HG02798 (cell line): ENCODE measurements around the gene SH2D1B.
"Not testable (repeated sequence)": the region's sequence is repeated elsewhere in the genome, so short reads cannot be mapped to it uniquely, and the experiment has no call there.

Experiments
- ATAC-seq: cut with Tn5 transposase; IDR thresholded peaks from one replicate; pipeline ENCODE4 v1.9.1; 2021; ENCODE audit warnings: mild to moderate bottlenecking; ENCODE audit not compliant: unreplicated experiment, poor library complexity

The SH2D1B gene

GRCh38 chr1:162412002-162412401 lies at the start of gene SH2D1B:
Gene SH2D1B, minus strand, starts transcription at chr1:162412136. Its CDS starts 120 bp downstream, at chr1:162412016.
- no peak for ATAC-seq

- no peak for ATAC-seq
These were observed 46.3 kb upstream of the SH2D1B start for GRCh38 chr1:162458236-162458635.

DNA sequence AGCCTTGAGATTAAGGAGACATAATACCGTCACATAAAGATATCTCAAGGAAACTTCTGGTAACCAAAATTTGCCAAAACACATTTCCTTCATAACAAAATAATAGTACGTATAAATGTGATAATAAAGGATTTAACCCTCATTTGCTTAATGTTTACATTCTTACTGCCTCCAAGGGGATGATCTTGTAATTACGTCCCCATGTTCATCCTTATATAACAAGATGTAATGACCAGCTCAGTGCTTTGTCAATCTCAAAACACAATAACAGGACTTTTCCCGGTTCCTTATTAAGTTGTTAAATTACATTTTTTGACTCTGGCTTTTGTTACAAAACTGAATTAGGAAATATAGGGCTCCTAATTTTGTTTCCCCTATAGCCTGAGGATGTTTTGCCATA lies 44.4 kb upstream of the SH2D1B start:
- no peak for ATAC-seq

- ATAC-seq, result not testable (repeated sequence)
These were observed 42.4 kb upstream of the SH2D1B start for GRCh38 chr1:162454361-162454760.

DNA sequence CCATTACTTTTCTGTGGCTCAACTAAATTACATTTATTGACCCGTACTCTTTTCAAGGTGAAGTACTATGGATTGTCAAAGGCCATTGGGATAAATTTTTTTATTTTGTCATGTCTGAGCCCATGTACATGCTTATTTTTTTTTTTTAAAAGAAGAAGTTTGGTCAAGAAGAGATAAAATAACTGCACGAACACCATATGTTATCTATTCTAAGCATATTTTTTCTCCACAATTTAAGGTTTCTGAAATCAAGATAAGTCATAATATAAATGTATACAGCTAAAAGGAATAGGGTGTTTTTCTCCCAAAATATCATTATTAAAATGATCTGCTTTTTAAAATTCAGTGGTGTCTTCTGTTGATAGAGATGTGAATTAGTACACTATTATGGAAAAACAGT lies 35.0 kb upstream of the SH2D1B start:
- ATAC-seq, result no peak

- ATAC-seq, result no peak
These were observed 33.0 kb upstream of the SH2D1B start for GRCh38 chr1:162444903-162445302.

DNA sequence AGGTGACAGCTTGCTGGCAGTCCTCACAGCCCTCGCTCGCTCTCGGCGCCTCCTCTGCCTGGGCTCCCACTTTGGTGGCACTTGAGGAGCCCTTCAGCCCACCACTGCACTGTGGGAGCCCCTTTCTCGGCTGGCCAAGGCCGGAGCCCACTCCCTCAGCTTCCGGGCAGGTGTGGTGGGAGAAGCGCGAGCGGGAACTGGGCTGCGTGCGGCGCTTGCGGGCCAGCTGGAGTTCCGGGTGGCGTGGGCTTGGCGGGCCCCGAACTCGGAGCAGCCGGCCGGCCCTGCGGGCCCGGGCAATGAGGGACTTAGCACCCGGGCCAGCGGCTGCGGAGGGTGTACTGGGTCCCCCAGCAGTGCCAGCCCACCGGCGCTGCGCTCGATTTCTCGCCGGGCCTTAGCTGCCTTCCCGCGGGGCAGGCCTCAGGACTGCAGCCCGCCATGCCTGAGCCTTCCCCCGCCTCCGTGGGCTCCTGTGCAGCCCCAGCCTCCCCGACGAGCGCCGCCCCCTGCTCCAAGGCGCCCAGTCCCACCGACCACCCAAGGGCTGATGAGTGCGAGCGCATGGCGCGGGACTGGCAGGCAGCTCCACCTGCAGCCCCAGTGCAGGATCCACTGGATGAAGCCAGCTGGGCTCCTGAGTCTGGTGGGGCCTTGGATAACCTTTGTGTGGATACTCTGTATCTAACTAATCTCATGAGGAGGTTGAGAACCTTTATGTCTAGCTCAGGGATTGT lies 21.2 kb upstream of the SH2D1B start:
- ATAC-seq, result not testable (repeated sequence)

DNA sequence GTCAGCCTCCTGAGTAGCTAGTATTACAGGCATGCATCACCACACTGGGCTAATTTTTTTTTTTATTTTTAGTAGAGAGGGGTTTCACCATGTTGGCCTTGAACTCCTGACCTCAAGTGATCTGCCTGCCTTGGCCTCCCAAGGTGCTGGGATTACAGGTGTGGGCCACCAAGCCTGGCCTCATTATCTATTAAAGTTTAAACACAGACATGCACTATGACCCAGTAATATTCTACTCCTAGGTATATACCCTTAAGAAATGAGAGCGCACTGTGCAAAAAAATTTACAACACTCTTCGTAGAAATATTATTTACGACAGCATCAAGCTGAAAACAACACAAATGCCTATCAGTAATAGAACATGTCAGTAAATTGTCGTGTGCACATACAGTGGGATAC lies 18.6 kb upstream of the SH2D1B start:
- no peak for ATAC-seq

GRCh38 chr1:162422662-162423375 lies 10.9 kb upstream of the SH2D1B start:
- ATAC-seq, result no peak

GRCh38 chr1:162421258-162422164 lies 9.6 kb upstream of the SH2D1B start:
- no peak for ATAC-seq

GRCh38 chr1:162420120-162420519 lies 8.2 kb upstream of the SH2D1B start:
- no peak for ATAC-seq

- not testable (repeated sequence) for ATAC-seq
These were observed 7.6 kb upstream of the SH2D1B start for GRCh38 chr1:162419450-162419931.

DNA sequence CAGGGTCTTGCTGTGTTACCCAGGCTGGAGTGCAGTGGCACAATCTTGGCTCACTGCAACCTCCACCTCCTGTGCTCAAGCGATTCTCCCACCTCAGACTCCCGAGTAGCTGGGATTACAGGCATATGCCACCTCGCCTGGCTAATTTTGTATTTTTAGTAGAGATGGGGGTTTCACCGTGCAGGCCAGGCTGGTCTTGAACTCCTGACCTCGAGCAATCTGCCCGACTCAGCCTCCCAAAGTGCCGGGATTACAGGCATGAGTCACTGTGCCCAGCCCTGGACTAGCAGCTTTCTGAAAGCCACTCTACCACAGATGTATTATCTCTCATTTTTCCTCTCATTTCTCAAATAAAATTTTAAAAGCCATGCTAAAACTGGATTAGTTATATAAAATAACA lies 6.6 kb upstream of the SH2D1B start:
- not testable (repeated sequence) for ATAC-seq

- ATAC-seq, result no peak
These were observed 5.7 kb upstream of the SH2D1B start for GRCh38 chr1:162417650-162418049.

DNA sequence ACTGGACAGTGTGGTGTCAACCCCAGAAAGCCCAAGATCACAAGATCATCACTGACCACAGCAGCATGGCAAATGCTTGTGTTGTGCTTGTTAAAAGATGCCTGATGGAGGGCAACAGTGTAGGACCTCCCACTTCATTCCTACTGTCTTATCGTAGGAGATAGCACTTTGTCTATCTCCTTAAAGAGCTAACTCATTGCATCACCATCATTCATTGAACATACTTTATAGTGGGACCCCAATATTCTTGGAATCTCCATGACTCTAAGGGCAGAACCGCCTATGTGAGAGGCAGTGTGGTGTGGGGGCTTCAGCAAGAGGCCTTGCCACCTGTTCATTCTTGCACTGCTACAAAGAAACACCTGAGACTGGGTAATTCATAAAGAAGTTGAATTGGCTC lies 5.0 kb upstream of the SH2D1B start:
- no peak for ATAC-seq

GRCh38 chr1:162416215-162416614 lies 4.3 kb upstream of the SH2D1B start:
- ATAC-seq, result no peak

GRCh38 chr1:162407539-162407938 lies 4.4 kb downstream of the SH2D1B start:
- no peak for ATAC-seq

- ATAC-seq, result no peak
These were observed 5.1 kb downstream of the SH2D1B start for GRCh38 chr1:162406811-162407210.

GRCh38 chr1:162405800-162406199 lies 6.1 kb downstream of the SH2D1B start:
- ATAC-seq, result no peak

DNA sequence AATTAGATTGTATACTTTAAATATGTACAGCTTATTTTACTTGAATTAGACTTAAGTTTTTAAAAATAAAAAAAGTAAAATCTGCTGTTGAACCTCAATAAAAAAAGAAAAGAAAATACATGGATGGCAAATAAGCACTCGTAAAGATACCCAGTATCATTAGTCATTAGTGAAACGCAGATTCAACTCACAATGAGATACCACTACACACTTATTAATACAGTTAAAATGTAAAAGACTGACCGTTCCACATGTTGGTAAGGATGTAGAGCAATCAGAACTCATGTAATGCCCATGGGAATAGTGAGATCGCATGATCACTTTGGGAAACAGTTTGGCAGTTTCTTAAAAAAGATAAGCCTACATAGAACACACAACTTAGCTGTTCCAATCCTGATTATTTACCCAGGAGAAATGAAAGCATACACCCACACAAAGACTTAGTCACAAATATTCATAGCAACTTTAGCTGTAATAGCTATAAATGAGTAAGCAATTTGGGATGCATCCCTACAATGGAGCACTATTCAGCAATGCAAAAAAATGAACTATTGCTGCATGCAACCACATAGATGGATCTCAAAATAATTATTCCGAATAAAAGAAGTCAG lies 7.3 kb downstream of the SH2D1B start:
- no peak for ATAC-seq
